Lung (tissue), 12 donors: ENCODE data around the gene ITGA8. TPM values are rescaled to one million over a fixed set of nuclear protein-coding genes. Genes with fewer than 3 reads are reported as not detected.

Experiments
- ATAC-seq: fragments of 200-7000 bp; cut with Tn5 transposase; one replicate; pipeline ENCODE4 v1.9.1; 2020; ENCODE audit warnings: moderate number of reproducible peaks; ENCODE audit not compliant: insufficient read depth, low FRiP score
- DNase-seq, 3 donors: peaks; one replicate each; pipeline ENCODE4 v3.0.0-alpha.2; 2013 to 2017
- H3K27ac ChIP-seq, 2 donors: one replicate each; pipeline ENCODE4 v1.5.1; 2013; ENCODE audit warnings: mild to moderate bottlenecking in 2 of 2, moderate library complexity in 2 of 2, control low read depth in 1 of 2, inconsistent platforms in 1 of 2, low read depth in 1 of 2, low read length in 1 of 2
- H3K27me3 ChIP-seq, 3 donors: one replicate each; pipeline ENCODE4 v1.5.1; 2013; ENCODE audit warnings: low read length in 2 of 3; ENCODE audit not compliant: control insufficient read depth in 3 of 3, insufficient read depth in 3 of 3
- H3K36me3 ChIP-seq, 4 donors: one replicate each; pipeline ENCODE4 v1.5.1; 2013; ENCODE audit warnings: low read length in 4 of 4, mild to moderate bottlenecking in 1 of 4, moderate library complexity in 1 of 4; ENCODE audit not compliant: control insufficient read depth in 4 of 4, insufficient read depth in 4 of 4
- H3K4me1 ChIP-seq, 5 donors: one replicate each; pipeline ENCODE4 v1.5.1; 2013; ENCODE audit warnings: low read length in 5 of 5, mild to moderate bottlenecking in 2 of 5, moderate library complexity in 1 of 5; ENCODE audit not compliant: control insufficient read depth in 5 of 5, insufficient read depth in 5 of 5
- H3K4me3 ChIP-seq: one replicate; pipeline ENCODE4 v1.5.1; 2013; ENCODE audit warnings: mild to moderate bottlenecking, control low read depth, moderate library complexity
- H3K9ac ChIP-seq, 2 donors: one replicate each; pipeline ENCODE4 v1.5.1; 2013; ENCODE audit warnings: low read length in 2 of 2, control low read depth in 1 of 2; ENCODE audit not compliant: insufficient read depth in 1 of 2
- H3K9me3 ChIP-seq, 4 donors: one replicate each; pipeline ENCODE4 v1.5.1; 2013; ENCODE audit warnings: low read length in 3 of 4, mild to moderate bottlenecking in 1 of 4, moderate library complexity in 1 of 4; ENCODE audit not compliant: control insufficient read depth in 4 of 4, insufficient read depth in 3 of 4
- WGBS, 2 donors: extraction: QIAGEN DNeasy Blood & Tissue Kit; methylation state at CpG; one replicate each; pipeline ENCODE4 v1.1.7; 2013; 5-methylcytosine and 5-hydroxymethylcytosine counted together
- polyA plus RNA-seq, 2 donors: library from polyadenylated mRNA; stranded (reverse); fragments of 200-250 nt; gene quantifications; one replicate each; pipeline ENCODE4 v1.2.1, GENCODE V29; 2013
- total RNA-seq, 2 donors: library from RNA; depleted of rRNA in 1 of 2; stranded (reverse); fragments of >200 nt in 1 of 2; gene quantifications; one replicate each; pipeline ENCODE4 v1.2.1, GENCODE V29; 2014 to 2021
- TF ChIP-seq, protein P1 (sequence below): IDR thresholded peaks from 2 replicates; pipeline ENCODE4 v1.5.1; 2012; ENCODE audit warnings: mild to moderate bottlenecking; ENCODE audit errors: control extremely low read depth, extremely low read depth
- donor health status: control.
- donor health status: control.
- donor health status: Bipolar disorder and iron deficiency.
- donor health status: healthy.
- donor health status: DM: yes; HTN: yes; CAD: no.

The ITGA8 gene
- total and polyA plus RNA-seq, 4 donors: 3.9 to 124 (median 13.6) TPM

DNA sequence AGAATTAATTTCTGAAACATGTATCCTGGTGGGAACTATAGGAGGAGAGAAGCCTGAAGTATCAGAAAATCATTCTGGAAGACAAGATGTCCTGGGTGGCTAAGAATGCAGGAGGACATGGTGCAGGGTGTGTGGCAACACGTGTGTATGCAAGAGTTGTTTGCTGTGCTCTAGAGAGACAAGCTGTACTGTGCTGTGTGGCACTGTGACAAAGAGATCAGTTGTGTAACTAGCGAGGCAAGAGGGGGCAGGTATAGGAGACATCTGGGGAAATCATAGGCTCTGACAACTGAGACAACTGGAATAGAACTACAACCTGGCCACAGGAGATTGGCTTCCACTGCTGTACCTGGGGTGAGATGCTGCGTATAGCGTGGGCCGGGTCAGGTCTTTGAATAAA is 9.3 kb downstream of the ITGA8 start:
- ATAC-seq (no peak), DNase-seq (no peak)
- H3K27ac ChIP-seq: no peak overlapping the region
- H3K27me3 ChIP-seq: no peaks in the 10 kb centered on the region
- peaks cover 0 to 16% (median 7%) of the 10 kb centered on the region in 4 donors for H3K36me3 ChIP-seq
- 77 to 85% methylated on average over 5 of the region's 5 CpGs for WGBS, 2 donors
- H3K9ac ChIP-seq: no peak overlapping the region
- peaks cover 0 to 22% (median 4%) of the 10 kb centered on the region in 5 donors for H3K4me1 ChIP-seq
- H3K4me3 ChIP-seq: no peak overlapping the region
- H3K9me3 ChIP-seq: no peaks in the 10 kb centered on the region
- TF ChIP-seq, protein P1, sequence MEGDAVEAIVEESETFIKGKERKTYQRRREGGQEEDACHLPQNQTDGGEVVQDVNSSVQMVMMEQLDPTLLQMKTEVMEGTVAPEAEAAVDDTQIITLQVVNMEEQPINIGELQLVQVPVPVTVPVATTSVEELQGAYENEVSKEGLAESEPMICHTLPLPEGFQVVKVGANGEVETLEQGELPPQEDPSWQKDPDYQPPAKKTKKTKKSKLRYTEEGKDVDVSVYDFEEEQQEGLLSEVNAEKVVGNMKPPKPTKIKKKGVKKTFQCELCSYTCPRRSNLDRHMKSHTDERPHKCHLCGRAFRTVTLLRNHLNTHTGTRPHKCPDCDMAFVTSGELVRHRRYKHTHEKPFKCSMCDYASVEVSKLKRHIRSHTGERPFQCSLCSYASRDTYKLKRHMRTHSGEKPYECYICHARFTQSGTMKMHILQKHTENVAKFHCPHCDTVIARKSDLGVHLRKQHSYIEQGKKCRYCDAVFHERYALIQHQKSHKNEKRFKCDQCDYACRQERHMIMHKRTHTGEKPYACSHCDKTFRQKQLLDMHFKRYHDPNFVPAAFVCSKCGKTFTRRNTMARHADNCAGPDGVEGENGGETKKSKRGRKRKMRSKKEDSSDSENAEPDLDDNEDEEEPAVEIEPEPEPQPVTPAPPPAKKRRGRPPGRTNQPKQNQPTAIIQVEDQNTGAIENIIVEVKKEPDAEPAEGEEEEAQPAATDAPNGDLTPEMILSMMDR: no peak

DNA sequence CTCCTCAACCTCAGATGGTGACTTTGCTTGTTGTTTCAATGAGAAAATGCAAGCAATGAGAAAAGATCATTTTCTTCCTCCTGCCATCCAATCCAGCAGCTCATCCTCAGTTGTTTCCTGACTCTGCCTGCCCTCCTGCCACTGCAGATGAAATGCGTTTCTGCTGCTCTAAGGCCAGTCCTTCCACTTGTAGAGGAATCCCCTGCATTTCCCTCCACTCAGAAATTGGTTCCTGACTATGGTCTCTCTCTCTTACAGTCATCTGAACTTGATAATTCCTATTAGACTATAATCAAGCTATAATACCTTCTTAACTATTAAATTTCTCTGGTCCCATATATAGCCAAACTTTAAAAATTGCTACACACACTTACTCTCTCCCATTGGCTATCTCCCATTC is 14.4 kb downstream of the ITGA8 start:
- Histone ChIP-seq H3K4me1 (peaks cover 0 to 8% (median 0%) of the 10 kb centered on the region in 5 donors), H3K27me3 (no peaks in the 10 kb centered on the region), H3K27ac (no peak overlapping the region), H3K36me3 (peaks cover 0 to 16% (median 5%) of the 10 kb centered on the region in 4 donors), H3K9me3 (no peaks in the 10 kb centered on the region), H3K4me3 (no peak overlapping the region), H3K9ac (no peak overlapping the region)
- TF ChIP-seq, protein P1: no peak
- ATAC-seq (no peak), DNase-seq (no peak)
- 86 to 88% methylated on average over 1 of the region's 1 CpG for WGBS, 2 donors

DNA sequence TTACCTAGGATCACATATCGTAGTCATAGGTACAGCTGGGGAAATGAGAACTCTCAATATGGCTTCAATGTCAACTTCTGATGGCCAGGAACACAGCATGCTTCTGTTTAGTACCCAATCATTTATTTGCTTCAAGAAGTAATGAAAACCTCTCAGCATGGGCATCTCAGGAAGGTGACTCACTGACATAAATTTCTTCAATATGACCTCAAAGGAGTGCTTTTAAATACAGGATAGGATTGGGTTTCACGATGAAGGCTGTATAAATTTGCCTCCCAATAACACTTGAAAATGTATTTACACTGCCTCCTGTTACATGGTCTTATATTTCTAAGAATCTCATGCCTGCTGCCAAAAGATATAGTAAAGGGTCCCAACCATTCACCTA is 15.1 kb downstream of the ITGA8 start:
- Histone ChIP-seq H3K4me1 (peaks cover 0 to 8% (median 1%) of the 10 kb centered on the region in 5 donors), H3K36me3 (peaks cover 0 to 16% (median 5%) of the 10 kb centered on the region in 4 donors), H3K4me3 (no peak overlapping the region), H3K27ac (no peak overlapping the region), H3K27me3 (no peaks in the 10 kb centered on the region), H3K9ac (no peak overlapping the region), H3K9me3 (no peaks in the 10 kb centered on the region)
- 86 to 87% methylated on average over 2 of the region's 2 CpGs for WGBS, 2 donors
- DNase-seq (no peak), ATAC-seq (no peak)
- TF ChIP-seq, protein P1: no peak

DNA sequence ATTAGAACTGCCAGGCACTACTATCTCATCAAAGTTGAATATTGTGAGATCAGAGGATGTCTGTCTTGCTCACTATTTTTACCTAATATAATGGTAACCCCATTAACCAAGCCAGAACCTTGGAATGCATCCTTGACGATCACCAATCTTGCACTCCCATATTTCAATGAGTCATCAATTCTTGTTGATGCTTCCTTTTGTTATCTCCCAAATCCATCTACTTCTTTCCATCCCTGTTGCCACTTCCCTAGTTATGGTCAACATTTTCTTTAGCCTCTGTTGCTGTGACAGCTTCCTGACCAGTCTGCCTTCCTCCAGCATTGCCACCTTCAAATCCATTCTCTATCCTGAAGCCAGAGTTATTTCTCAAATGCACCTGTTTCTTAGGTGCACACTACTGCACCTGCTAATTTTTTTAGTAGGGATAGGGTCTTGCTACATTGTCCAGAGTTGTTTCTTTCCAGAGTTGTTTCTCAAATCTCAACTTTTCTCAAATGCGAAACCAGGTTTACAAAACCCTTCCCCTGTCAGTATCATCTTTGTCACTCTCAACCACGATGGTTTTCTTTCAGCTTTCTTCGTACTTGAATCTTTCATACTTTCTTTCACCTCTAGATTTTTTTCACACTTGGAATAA is 15.7 kb downstream of the ITGA8 start:
- H3K27me3 ChIP-seq: no peaks in the 10 kb centered on the region
- no peak for ATAC-seq
- H3K4me3 ChIP-seq: no peak overlapping the region
- no peak overlapping the region for H3K27ac ChIP-seq
- DNase-seq: no peak
- H3K36me3 ChIP-seq: peaks cover 0 to 16% (median 5%) of the 10 kb centered on the region in 4 donors
- H3K9me3 ChIP-seq: no peaks in the 10 kb centered on the region
- TF ChIP-seq, protein P1: no peak
- H3K4me1 ChIP-seq: peaks cover 0 to 8% (median 1%) of the 10 kb centered on the region in 5 donors
- WGBS, 2 donors: 84 to 89% methylated on average over 4 of the region's 4 CpGs
- H3K9ac ChIP-seq: no peak overlapping the region
